Muscle layer of duodenum (tissue), 2 donors: Measurements from ENCODE around the gene DEGS2.

Source experiments
- H3K27ac ChIP-seq: one replicate; pipeline ENCODE4 v1.7.0; 2013; ENCODE audit warnings: mild to moderate bottlenecking, low read length
- H3K27me3 ChIP-seq: one replicate; pipeline ENCODE4 v1.7.0; 2013; ENCODE audit warnings: low read depth, mild to moderate bottlenecking, control low read depth, low read length
- H3K36me3 ChIP-seq, 2 donors: one replicate each; pipeline ENCODE4 v1.7.0; 2013; ENCODE audit warnings: low read length in 2 of 2, control low read depth in 1 of 2, mild to moderate bottlenecking in 1 of 2; ENCODE audit not compliant: insufficient read depth in 2 of 2, control insufficient read depth in 1 of 2
- H3K4me1 ChIP-seq, 2 donors: one replicate each; pipeline ENCODE4 v1.7.0; 2013; ENCODE audit warnings: low read length in 2 of 2, mild to moderate bottlenecking in 2 of 2, control low read depth in 1 of 2, moderate library complexity in 1 of 2; ENCODE audit not compliant: insufficient read depth in 2 of 2, control insufficient read depth in 1 of 2
- H3K4me3 ChIP-seq, 2 donors: one replicate each; pipeline ENCODE4 v1.7.0; 2013; ENCODE audit warnings: low read length in 2 of 2, low read depth in 1 of 2, mild to moderate bottlenecking in 1 of 2
- H3K9me3 ChIP-seq, 2 donors: one replicate each; pipeline ENCODE4 v1.7.0; 2013; ENCODE audit warnings: low read length in 2 of 2, control low read depth in 1 of 2, mild to moderate bottlenecking in 1 of 2; ENCODE audit not compliant: control insufficient read depth in 1 of 2
- donor health status: healthy.

The DEGS2 gene

GRCh38 chr14:100147181-100147631, 12.2 kb downstream of the DEGS2 start:
- no peak overlapping the region for H3K27ac ChIP-seq
- no peaks in the 10 kb centered on the region for H3K9me3 ChIP-seq
- H3K4me3 ChIP-seq = no peak overlapping the region
- H3K4me1 ChIP-seq = peaks cover 0 to 3% of the 10 kb centered on the region in 2 donors
- no peaks in the 10 kb centered on the region for H3K27me3 ChIP-seq
- H3K36me3 ChIP-seq = peaks cover 0 to 13% of the 10 kb centered on the region in 2 donors

- Histone ChIP-seq H3K4me3 (no peak overlapping the region), H3K9me3 (no peaks in the 10 kb centered on the region), H3K36me3 (peaks cover 0 to 13% of the 10 kb centered on the region in 2 donors), H3K27ac (no peak overlapping the region), H3K4me1 (peaks cover 0 to 3% of the 10 kb centered on the region in 2 donors), H3K27me3 (no peaks in the 10 kb centered on the region)
These were observed 12.8 kb downstream of the DEGS2 start for GRCh38 chr14:100146531-100147091.

GRCh38 chr14:100145682-100146464, 13.6 kb downstream of the DEGS2 start:
- H3K36me3 ChIP-seq = peaks cover 0 to 13% of the 10 kb centered on the region in 2 donors
- H3K4me1 ChIP-seq = peaks cover 0 to 3% of the 10 kb centered on the region in 2 donors
- H3K9me3 ChIP-seq = no peaks in the 10 kb centered on the region
- peak overlapping the region; percentile 39 for H3K27ac ChIP-seq
- no peak overlapping the region for H3K4me3 ChIP-seq
- no peaks in the 10 kb centered on the region for H3K27me3 ChIP-seq

GRCh38 chr14:100144996-100145646, 14.3 kb downstream of the DEGS2 start:
- H3K4me3 ChIP-seq = no peak overlapping the region
- H3K27ac ChIP-seq = peak overlapping the region; percentile 39
- H3K4me1 ChIP-seq = peaks cover 3 to 5% of the 10 kb centered on the region in 2 donors

GRCh38 chr14:100144645-100144995, 14.8 kb downstream of the DEGS2 start:
- Histone ChIP-seq H3K9me3 (no peaks in the 10 kb centered on the region), H3K4me1 (peaks cover 3 to 5% of the 10 kb centered on the region in 2 donors), H3K36me3 (peaks cover 0 to 13% of the 10 kb centered on the region in 2 donors), H3K4me3 (no peak overlapping the region), H3K27ac (peak overlapping the region; percentile 16), H3K27me3 (no peaks in the 10 kb centered on the region)

More at GRCh38 chr14:100144996-100145646, 14.3 kb downstream of the DEGS2 start:
- Histone ChIP-seq H3K36me3 (peaks cover 0 to 13% of the 10 kb centered on the region in 2 donors), H3K27me3 (no peaks in the 10 kb centered on the region), H3K9me3 (no peaks in the 10 kb centered on the region)

DNA sequence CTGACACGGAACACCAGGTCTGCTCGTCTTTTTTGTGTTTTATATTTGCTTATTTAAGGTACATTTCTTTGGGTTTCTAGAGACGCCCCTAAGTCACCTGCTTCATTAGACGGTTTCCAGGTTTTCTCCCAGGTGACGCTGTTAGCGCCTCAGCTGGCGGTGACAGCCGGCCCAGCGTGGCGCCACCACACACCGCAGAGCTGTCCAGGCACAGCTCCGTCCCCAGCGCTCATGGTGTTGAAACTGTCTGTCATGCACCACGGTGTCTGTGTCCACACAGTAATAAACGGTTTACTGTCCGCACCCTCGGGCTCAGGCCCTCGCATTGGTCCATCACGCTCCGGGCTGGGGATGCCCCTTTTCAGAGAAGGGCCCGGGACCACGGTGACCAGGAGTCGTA, 15.5 kb downstream of the DEGS2 start:
- H3K36me3 ChIP-seq = peaks cover 0 to 16% of the 10 kb centered on the region in 2 donors
- H3K4me1 ChIP-seq = peaks cover 3 to 5% of the 10 kb centered on the region in 2 donors
- H3K27me3 ChIP-seq = no peaks in the 10 kb centered on the region
- H3K4me3 ChIP-seq = no peak overlapping the region
- H3K27ac ChIP-seq = no peak overlapping the region
- H3K9me3 ChIP-seq = no peaks in the 10 kb centered on the region

DNA sequence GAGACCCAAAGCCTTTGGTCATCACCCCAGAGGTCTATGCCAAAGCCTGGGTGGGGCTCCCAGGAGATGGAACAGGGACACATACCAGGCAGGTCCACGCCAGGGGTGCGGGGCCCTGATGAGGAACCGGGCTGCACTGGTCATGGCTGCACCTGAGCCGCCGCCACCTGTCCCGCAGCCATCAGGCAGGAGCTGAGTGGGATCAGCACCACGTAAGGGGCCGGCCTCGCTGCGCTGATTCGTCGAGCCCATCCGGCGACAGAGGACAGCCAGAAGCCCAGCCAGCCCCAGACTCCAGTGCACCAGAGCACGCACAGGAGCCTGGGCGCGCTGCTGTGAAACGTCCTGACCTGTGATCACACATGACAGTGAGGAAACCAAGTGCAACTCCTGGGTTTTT, 15.9 kb downstream of the DEGS2 start:
- no peaks in the 10 kb centered on the region for H3K9me3 ChIP-seq
- peaks cover 0 to 20% of the 10 kb centered on the region in 2 donors for H3K36me3 ChIP-seq
- H3K4me3 ChIP-seq = no peak overlapping the region
- no peaks in the 10 kb centered on the region for H3K27me3 ChIP-seq
- H3K27ac ChIP-seq = no peak overlapping the region
- peaks cover 3 to 5% of the 10 kb centered on the region in 2 donors for H3K4me1 ChIP-seq

DNA sequence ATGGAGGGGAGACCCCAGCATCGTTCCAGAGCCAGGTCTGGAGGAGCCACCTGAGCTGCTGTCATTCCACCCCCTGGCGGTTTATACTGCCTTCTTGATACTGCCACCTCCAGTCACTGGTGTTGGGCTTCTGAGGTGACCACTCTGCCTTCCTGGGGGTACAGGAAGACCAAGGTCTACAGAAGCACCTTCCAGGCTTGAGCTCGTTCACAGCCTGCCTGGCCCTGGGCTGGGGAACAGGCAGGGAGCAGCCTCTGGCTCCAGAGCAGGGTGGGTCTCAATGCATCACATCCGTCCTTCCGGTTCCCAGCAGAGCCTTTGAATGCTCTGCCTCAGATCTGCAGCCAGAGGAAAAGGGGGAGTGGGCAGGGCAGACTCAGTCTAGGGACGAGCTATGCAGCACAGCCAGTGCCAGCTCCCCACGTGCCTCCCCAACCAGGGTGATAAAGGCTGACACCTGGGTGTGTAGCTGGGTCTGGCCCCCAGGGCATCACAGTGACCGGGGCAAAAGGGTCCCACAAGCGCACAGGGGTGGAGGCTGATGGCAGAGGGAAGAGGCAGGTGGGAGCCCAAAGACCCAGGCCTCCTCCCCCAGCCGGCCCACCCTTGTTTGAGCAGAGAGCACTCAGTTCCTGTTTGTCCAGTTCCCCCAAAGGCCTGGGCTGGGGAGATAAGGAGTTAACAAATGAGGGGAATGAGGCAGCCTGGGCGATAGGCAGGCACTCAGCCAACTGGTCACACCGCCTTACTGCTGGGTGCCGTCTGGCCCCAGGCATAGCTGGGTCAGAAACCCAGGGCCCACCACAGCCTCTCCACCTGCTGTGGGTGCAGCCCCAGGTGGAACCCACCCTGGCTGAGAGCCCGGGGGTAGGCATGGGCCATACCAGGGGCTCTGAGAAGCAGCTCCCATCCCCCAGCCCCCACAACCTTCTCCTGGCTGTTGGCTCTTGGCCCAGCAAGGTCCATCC, 17.1 kb downstream of the DEGS2 start:
- no peaks in the 10 kb centered on the region for H3K27me3 ChIP-seq
- peaks cover 0 to 21% of the 10 kb centered on the region in 2 donors for H3K36me3 ChIP-seq
- peak overlapping the region; percentile 62 for H3K27ac ChIP-seq
- H3K4me1 ChIP-seq = peaks cover 3 to 5% of the 10 kb centered on the region in 2 donors
- no peaks in the 10 kb centered on the region for H3K9me3 ChIP-seq
- no peak overlapping the region for H3K4me3 ChIP-seq

GRCh38 chr14:100141098-100141497, 18.3 kb downstream of the DEGS2 start:
- Histone ChIP-seq H3K4me1 (peaks cover 3 to 5% of the 10 kb centered on the region in 2 donors), H3K27me3 (no peaks in the 10 kb centered on the region), H3K4me3 (no peak overlapping the region), H3K27ac (peak overlapping the region; percentile 62), H3K9me3 (no peaks in the 10 kb centered on the region), H3K36me3 (peaks cover 0 to 21% of the 10 kb centered on the region in 2 donors)

- Histone ChIP-seq H3K36me3 (peaks cover 0 to 21% of the 10 kb centered on the region in 2 donors), H3K27ac (no peak overlapping the region)
These were observed 18.9 kb downstream of the DEGS2 start for GRCh38 chr14:100140452-100141078.

More at GRCh38 chr14:100140452-100141078, 18.9 kb downstream of the DEGS2 start:
- Histone ChIP-seq H3K4me3 (no peak overlapping the region), H3K4me1 (peaks cover 3 to 5% of the 10 kb centered on the region in 2 donors), H3K27me3 (no peaks in the 10 kb centered on the region), H3K9me3 (no peaks in the 10 kb centered on the region)
